BE2C (cell line): ENCODE data around the gene SPSB3.
A peak's percentile ranks its signal among the peaks of the same experiment; 100 is the strongest.

ENCODE experiments used
- DNase-seq: peaks from one replicate; pipeline ENCODE4 v3.0.0-alpha.2; 2020
- H3K27me3 ChIP-seq: fragments of 250-450 bp; sonication (Bioruptor Pico); 2 replicates; pipeline ENCODE4 v1.5.1; 2020; ENCODE audit warnings: mild to moderate bottlenecking
- H3K36me3 ChIP-seq: fragments of 250-450 bp; sonication (Bioruptor Pico); 2 replicates; pipeline ENCODE4 v1.5.1; 2020; ENCODE audit warnings: mild to moderate bottlenecking
- H3K4me1 ChIP-seq: fragments of 250-450 bp; sonication (Bioruptor Pico); 2 replicates; pipeline ENCODE4 v1.5.1; 2020
- H3K4me3 ChIP-seq: 2 replicates; pipeline ENCODE4 v1.5.1; 2011; ENCODE audit warnings: low read depth, low read length
- H3K9me3 ChIP-seq: fragments of 250-450 bp; sonication (Bioruptor Pico); 2 replicates; pipeline ENCODE4 v1.5.1; 2020
- TF ChIP-seq, protein P1 (sequence below): IDR thresholded peaks from 2 replicates; pipeline ENCODE4 v1.5.1; 2012; ENCODE audit warnings: mild to moderate bottlenecking, low read depth, low read length

Gene SPSB3

DNA sequence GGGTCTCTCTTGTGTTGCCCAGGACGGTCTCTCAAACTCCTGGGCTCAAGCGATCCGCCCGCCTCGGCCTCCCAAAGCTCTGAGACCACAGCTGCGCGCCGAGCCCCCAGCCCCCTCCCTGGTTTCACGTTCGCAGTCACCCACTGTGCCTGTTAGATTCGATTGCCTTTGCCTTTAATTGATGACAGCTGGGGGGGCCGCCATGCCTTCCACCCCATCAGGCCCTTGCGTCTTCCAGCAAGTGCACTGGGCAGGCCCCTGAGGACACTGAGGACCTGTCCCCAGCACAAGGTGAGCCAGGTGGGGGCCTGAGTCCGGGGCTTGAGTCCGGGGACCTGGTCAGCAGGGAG lies 7.9 kb upstream of the SPSB3 start:
- peaks cover 51% of the 10 kb centered on the region for H3K36me3 ChIP-seq

DNA sequence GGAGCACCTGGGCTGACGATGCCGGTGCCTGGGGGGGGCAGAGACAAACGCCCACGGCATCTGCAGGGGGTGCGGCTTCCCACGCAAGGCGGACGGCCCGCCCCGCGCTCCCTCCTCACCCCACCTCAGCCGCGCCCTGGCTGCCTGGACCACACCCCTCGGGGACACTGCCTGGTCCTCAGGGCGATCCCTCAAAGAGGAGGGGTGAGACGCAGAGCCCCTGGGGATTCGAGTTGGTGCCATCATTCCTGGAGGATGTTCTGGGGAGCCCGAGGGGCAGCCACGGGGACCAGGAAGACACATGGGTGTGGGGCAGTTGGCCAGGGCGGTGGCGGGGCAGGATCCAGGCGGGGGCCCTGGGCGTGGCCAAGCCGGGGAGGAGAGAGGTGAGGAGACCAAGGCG lies 7.3 kb upstream of the SPSB3 start:
- H3K4me3 ChIP-seq: no peak overlapping the region
- H3K27me3 ChIP-seq: no peaks in the 10 kb centered on the region
- H3K9me3 ChIP-seq: no peaks in the 10 kb centered on the region
- H3K36me3 ChIP-seq: peaks cover 53% of the 10 kb centered on the region
- TF ChIP-seq, protein P1, sequence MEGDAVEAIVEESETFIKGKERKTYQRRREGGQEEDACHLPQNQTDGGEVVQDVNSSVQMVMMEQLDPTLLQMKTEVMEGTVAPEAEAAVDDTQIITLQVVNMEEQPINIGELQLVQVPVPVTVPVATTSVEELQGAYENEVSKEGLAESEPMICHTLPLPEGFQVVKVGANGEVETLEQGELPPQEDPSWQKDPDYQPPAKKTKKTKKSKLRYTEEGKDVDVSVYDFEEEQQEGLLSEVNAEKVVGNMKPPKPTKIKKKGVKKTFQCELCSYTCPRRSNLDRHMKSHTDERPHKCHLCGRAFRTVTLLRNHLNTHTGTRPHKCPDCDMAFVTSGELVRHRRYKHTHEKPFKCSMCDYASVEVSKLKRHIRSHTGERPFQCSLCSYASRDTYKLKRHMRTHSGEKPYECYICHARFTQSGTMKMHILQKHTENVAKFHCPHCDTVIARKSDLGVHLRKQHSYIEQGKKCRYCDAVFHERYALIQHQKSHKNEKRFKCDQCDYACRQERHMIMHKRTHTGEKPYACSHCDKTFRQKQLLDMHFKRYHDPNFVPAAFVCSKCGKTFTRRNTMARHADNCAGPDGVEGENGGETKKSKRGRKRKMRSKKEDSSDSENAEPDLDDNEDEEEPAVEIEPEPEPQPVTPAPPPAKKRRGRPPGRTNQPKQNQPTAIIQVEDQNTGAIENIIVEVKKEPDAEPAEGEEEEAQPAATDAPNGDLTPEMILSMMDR: no peak
- no peaks in the 10 kb centered on the region for H3K4me1 ChIP-seq
- no peak for DNase-seq

More for the DNA sequence above, 7.9 kb upstream of the SPSB3 start:
- no peaks in the 10 kb centered on the region for H3K27me3 ChIP-seq
- DNase-seq: no peak
- no peaks in the 10 kb centered on the region for H3K9me3 ChIP-seq
- TF ChIP-seq, protein P1: no peak
- no peaks in the 10 kb centered on the region for H3K4me1 ChIP-seq
- no peak overlapping the region for H3K4me3 ChIP-seq

DNA sequence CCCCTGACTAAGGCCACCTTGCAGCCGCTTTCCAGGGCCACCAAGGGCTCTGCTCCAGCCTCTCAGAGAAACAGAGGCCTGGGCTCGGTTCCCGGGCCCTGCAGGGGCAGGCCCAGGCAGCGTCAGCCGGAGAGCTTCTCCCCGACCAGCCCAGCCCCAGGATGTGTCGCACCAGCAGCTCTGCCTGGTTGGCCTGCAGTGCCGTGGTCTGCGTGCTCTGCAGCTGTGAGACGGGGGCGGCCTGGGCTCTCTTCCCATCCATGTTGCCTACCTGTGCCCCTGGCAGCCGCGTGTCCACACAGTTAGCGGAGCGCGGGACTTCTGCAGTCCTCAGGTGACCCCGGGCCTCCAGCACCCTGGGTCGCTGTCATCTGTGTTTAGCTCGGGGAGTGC lies 6.3 kb upstream of the SPSB3 start:
- H3K9me3 ChIP-seq: no peaks in the 10 kb centered on the region
- peak; percentile 24 for DNase-seq
- no peaks in the 10 kb centered on the region for H3K4me1 ChIP-seq
- no peaks in the 10 kb centered on the region for H3K27me3 ChIP-seq
- TF ChIP-seq, protein P1: no peak
- peaks cover 53% of the 10 kb centered on the region for H3K36me3 ChIP-seq
- no peak overlapping the region for H3K4me3 ChIP-seq

DNA sequence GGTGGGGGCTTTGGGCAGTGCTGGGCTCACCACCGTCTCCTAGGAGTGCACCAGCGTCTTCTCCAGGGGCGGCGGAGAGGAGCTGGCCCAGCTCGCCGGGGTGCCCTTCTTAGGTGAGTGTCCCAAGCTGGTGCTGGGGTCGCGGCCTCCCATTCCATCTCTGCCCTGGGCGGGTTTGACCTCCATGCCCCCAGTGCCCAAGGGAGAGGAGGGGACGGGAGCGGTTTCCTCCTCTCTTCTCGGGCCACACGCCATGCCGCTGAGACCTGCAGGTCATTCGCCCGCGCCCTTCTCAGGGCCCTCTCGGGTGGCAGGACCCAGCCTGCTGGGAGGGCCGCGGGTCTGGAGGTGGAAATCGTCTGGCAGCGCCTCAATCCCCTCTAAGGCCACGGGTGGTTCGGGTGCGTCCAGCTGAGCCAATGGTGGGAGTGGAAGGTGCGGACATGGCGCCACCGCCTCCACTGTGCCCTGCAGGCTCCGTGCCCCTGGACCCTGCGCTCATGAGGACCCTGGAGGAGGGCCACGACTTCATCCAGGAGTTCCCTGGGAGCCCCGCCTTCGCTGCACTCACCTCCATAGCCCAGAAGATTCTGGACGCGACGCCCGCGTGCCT lies 5.8 kb upstream of the SPSB3 start:
- H3K4me3 ChIP-seq: no peak overlapping the region
- H3K4me1 ChIP-seq: no peaks in the 10 kb centered on the region
- no peaks in the 10 kb centered on the region for H3K27me3 ChIP-seq
- no peaks in the 10 kb centered on the region for H3K9me3 ChIP-seq
- TF ChIP-seq, protein P1: no peak
- no peak for DNase-seq
- H3K36me3 ChIP-seq: peaks cover 53% of the 10 kb centered on the region

DNA sequence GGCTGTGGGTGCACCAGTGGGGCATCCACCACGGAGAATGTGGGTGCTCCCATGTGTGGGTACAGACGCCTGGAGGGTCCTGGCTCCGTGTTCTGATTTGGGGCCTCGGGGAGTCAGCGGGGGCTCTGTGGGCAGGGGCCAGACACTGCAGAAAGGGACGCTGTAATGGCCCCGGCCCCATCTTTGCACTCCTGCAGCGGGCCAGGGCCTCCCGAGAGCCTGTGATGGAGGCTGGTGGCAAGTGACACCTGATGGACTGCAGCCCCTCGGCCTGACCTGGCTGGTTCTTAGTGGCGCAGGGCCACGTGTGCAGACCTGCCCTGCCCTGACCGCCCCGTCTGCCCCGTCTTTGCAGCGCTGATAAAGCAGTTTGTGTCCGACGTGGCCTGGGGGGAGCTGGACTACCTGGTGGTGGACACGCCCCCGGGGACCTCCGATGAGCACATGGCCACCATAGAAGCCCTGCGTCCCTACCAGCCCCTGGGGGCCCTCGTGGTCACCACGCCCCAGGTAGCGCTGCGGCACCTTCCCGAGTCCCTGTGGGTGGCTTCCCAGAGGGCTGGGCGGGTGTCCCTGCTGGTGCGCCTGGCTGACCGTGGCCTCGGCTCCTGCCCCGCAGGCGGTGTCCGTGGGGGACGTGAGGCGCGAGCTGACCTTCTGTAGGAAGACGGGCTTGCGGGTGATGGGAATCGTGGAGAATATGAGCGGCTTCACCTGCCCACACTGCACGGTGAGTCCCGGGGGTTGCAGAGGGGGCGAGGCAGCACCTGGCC lies 5.1 kb upstream of the SPSB3 start:
- DNase-seq: no peak
- TF ChIP-seq, protein P1: no peak
- Histone ChIP-seq H3K27me3 (no peaks in the 10 kb centered on the region), H3K36me3 (peaks cover 52% of the 10 kb centered on the region), H3K4me3 (no peak overlapping the region), H3K4me1 (no peaks in the 10 kb centered on the region), H3K9me3 (no peaks in the 10 kb centered on the region)

DNA sequence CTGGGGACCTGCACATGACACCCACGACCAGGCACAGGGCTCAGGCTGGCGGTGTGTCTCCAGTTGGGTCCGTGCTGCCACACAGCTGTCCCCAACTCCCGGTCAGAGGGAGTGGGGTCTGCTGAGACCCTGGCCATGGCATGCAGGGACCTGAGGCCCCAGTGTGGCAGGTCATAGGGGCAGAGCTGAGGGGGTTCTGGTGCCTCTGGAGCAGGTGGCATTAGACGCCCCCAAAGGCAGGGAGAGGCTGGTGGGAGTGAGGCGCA lies 4.6 kb upstream of the SPSB3 start:
- Histone ChIP-seq H3K9me3 (no peaks in the 10 kb centered on the region), H3K4me1 (no peaks in the 10 kb centered on the region), H3K36me3 (peaks cover 47% of the 10 kb centered on the region), H3K27me3 (no peaks in the 10 kb centered on the region), H3K4me3 (no peak overlapping the region)
- TF ChIP-seq, protein P1: no peak
- no peak for DNase-seq
